OCI-LY7 (cell line): ENCODE results near the gene MAPK8IP1. TPM values are rescaled to one million over a fixed set of nuclear protein-coding genes. Genes with fewer than 3 reads are reported as not detected.

Experiments
- BruUV-seq: library from RNA; stranded (reverse); fragments of 400-500 nt; replicated peaks from 2 replicates; lab custom pipeline; 2021; lab: Mats Ljungman, UMichigan
- CTCF ChIA-PET: fragments of 300-600 bp; sonication (Branson Sonifier 250); formaldehyde crosslinking; loops from one replicate; lab custom pipeline; 2022; ENCODE audit warnings: antibody characterized with exemption; ENCODE audit not compliant: unreplicated experiment; lab: Charles Lee
- POLR2A ChIA-PET: fragments of 300-600 bp; sonication (Branson Sonifier 250); formaldehyde crosslinking; loops from one replicate; lab custom pipeline; 2022; ENCODE audit warnings: antibody characterized with exemption; lab: Charles Lee
- DNase-seq: peaks from one replicate; pipeline ENCODE4 v3.0.0-alpha.2; 2015; ENCODE audit warnings: low spot score
- H2AFZ ChIP-seq: fragments of 200-600 bp; sonication (generic), shearing (Covaris generic); 2 replicates; pipeline ENCODE4 v1.6.1; 2014; ENCODE audit warnings: mild to moderate bottlenecking, antibody characterized with exemption, low read length, moderate library complexity
- H3K27ac ChIP-seq: fragments of 200-600 bp; sonication (generic); 2 replicates; pipeline ENCODE4 v1.5.1; 2014; ENCODE audit warnings: mixed run types, low read depth, mild to moderate bottlenecking, moderate library complexity, low read length, inconsistent platforms; ENCODE audit not compliant: poor library complexity, severe bottlenecking
- H3K36me3 ChIP-seq: fragments of 200-600 bp; sonication (generic); 2 replicates; pipeline ENCODE4 v1.6.1; 2014; ENCODE audit warnings: mild to moderate bottlenecking, antibody characterized with exemption, low read length, moderate library complexity, mixed read lengths; ENCODE audit not compliant: insufficient read depth
- H3K4me1 ChIP-seq: fragments of 200-600 bp; sonication (generic); 2 replicates; pipeline ENCODE4 v1.5.1; 2014; ENCODE audit warnings: mild to moderate bottlenecking, low read length; ENCODE audit not compliant: insufficient read depth, poor library complexity, severe bottlenecking
- H3K4me2 ChIP-seq: fragments of 200-600 bp; sonication (generic); 2 replicates; pipeline ENCODE4 v1.6.1; 2014; ENCODE audit warnings: mild to moderate bottlenecking, low read length
- H3K4me3 ChIP-seq: fragments of 200-600 bp; sonication (generic); 2 replicates; pipeline ENCODE4 v1.5.1; 2014; ENCODE audit warnings: mild to moderate bottlenecking, low read depth, low read length; ENCODE audit not compliant: poor library complexity, severe bottlenecking
- H3K79me2 ChIP-seq: fragments of 200-600 bp; sonication (generic); 2 replicates; pipeline ENCODE4 v1.6.1; 2016; ENCODE audit warnings: low read depth, mild to moderate bottlenecking, low read length, moderate library complexity, mixed read lengths; ENCODE audit not compliant: insufficient read depth
- H3K9me2 ChIP-seq: fragments of 200-600 bp; sonication (generic); 2 replicates; pipeline ENCODE4 v1.6.1; 2016; ENCODE audit warnings: mild to moderate bottlenecking, low read length, mixed read lengths; ENCODE audit not compliant: insufficient read depth
- H3K9me3 ChIP-seq: fragments of 200-600 bp; sonication (generic); 2 replicates; pipeline ENCODE4 v1.6.1; 2014; ENCODE audit warnings: mild to moderate bottlenecking, mixed run types, low read length, mixed read lengths
- H4K20me1 ChIP-seq: fragments of 200-600 bp; sonication (generic); 2 replicates; pipeline ENCODE4 v1.6.1; 2014; ENCODE audit warnings: mild to moderate bottlenecking, antibody characterized with exemption, low read length, moderate library complexity, mixed read lengths; ENCODE audit not compliant: insufficient read depth
- EZH2phosphoT487 ChIP-seq: fragments of 200-600 bp; sonication (generic); IDR thresholded peaks from 2 replicates; pipeline ENCODE4 v1.6.1; 2018; ENCODE audit warnings: low read depth, borderline replicate concordance, mild to moderate bottlenecking, mixed run types, antibody characterized with exemption, low read length, moderate library complexity, mixed read lengths
- intact Hi-C: fragments of 100-400 bp; cut with micrococcal nuclease; formaldehyde crosslinking; loops from one replicate; pipeline ENCODE4 v1.10.0; 2022; ENCODE audit not compliant: unreplicated experiment
- total RNA-seq, 2 experiments: library from RNA; depleted of rRNA in 1 of 2; stranded (reverse); fragments of >200 nt in 1 of 2; shearing (Covaris generic) in 1 of 2; gene quantifications; 2 replicates each; pipeline ENCODE4 v1.2.3, GENCODE V29; 2014 to 2022
- TF ChIP-seq, protein P1 (sequence below): fragments of 200-600 bp; sonication (generic); conservative IDR thresholded peaks from 2 replicates; pipeline ENCODE4 v1.5.1; 2014; ENCODE audit warnings: mild to moderate bottlenecking, antibody characterized with exemption, low read length, moderate library complexity, mixed read lengths

MAPK8IP1 gene
- total RNA-seq, 2 experiments from 2014 or later, result 2.2 TPM

DNA sequence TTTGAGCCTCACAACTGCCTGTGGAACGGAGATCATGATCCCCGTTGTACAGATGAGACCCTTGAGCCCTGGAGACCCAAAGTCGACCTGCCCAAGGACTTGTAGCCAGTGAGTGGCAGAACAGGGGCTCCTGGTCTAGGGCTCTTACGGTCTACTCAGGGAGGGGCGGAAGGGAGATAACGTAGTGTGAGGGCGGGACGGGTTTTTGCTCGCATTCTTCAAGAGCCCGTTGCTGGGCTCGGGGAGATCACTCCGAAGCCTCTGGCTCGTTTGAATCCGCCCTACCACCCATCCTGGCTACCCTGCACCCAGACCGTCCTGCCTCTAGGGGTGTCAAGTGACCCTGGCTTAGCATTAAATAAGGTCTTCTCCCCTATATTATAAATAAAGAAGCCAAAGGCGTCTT lies 37.5 kb upstream of the MAPK8IP1 start:
- BruUV-seq, result no TSS peak
- Histone ChIP-seq H3K79me2 (peaks cover 46% of the 10 kb centered on the region), H4K20me1 (peaks cover 22% of the 10 kb centered on the region), H3K4me3 (peak overlapping the region; percentile 94), H3K9me3 (no peaks in the 10 kb centered on the region), H3K27ac (no peak overlapping the region), H2AFZ (peak overlapping the region; percentile 67), H3K4me1 (peaks cover 48% of the 10 kb centered on the region), H3K36me3 (no peaks in the 10 kb centered on the region), H3K9me2 (no peaks in the 10 kb centered on the region), H3K4me2 (peak overlapping the region; percentile 96)
- DNase-seq, result peak; percentile 69
- no peak for TF ChIP-seq EZH2phosphoT487
- TF ChIP-seq, protein P1, sequence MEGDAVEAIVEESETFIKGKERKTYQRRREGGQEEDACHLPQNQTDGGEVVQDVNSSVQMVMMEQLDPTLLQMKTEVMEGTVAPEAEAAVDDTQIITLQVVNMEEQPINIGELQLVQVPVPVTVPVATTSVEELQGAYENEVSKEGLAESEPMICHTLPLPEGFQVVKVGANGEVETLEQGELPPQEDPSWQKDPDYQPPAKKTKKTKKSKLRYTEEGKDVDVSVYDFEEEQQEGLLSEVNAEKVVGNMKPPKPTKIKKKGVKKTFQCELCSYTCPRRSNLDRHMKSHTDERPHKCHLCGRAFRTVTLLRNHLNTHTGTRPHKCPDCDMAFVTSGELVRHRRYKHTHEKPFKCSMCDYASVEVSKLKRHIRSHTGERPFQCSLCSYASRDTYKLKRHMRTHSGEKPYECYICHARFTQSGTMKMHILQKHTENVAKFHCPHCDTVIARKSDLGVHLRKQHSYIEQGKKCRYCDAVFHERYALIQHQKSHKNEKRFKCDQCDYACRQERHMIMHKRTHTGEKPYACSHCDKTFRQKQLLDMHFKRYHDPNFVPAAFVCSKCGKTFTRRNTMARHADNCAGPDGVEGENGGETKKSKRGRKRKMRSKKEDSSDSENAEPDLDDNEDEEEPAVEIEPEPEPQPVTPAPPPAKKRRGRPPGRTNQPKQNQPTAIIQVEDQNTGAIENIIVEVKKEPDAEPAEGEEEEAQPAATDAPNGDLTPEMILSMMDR, result peak; percentile 51
- ChIA-PET POLR2A (no interaction called here), CTCF (interaction anchor here (0.6 kb wide), 6 partner anchors 83 to 1692 kb away, joined by 3 to 10 read pairs (median 7); no protein-coding TSS in a partner anchor)
- intact Hi-C loops, result loop anchor here (1.0 to 5.0 kb wide), 4 partner anchors 43 to 274 kb away; partner anchors contain the start of genes PHF21A and SLC35C1

DNA sequence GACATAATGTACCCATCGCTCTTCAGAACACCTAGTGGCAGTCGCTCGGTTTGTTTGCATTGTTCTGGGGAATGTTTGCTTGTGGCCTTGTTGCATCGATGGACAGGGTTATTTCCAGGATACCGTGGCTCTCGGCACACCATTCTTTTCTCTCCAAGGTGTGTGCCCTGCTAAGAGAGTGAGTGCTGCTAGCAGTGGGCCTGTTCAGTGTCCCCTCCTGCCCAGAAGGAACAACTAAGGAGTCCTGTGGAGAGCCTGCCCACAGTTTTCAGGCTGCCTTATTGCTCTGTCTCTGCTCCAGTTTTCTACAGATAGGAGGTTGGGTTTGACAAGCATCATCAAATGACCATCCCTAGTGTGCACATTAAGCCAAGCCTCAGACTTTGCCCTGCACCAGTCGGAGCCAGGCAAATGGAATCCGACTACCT lies 36.8 kb upstream of the MAPK8IP1 start:
- BruUV-seq, result no TSS peak
- Histone ChIP-seq H3K79me2 (peaks cover 54% of the 10 kb centered on the region), H3K9me3 (no peaks in the 10 kb centered on the region), H2AFZ (no peak overlapping the region), H3K4me1 (peaks cover 48% of the 10 kb centered on the region), H3K9me2 (no peaks in the 10 kb centered on the region), H3K4me3 (peak overlapping the region; percentile 94), H3K4me2 (peak overlapping the region; percentile 96), H3K27ac (no peak overlapping the region), H3K36me3 (no peaks in the 10 kb centered on the region), H4K20me1 (peaks cover 30% of the 10 kb centered on the region)
- no peak for DNase-seq
- CTCF ChIA-PET, result interaction anchor here (0.6 kb wide), 6 partner anchors 82 to 1691 kb away, joined by 3 to 10 read pairs (median 7); no protein-coding TSS in a partner anchor
- POLR2A ChIA-PET, result no interaction called here
- no peak for TF ChIP-seq EZH2phosphoT487
- TF ChIP-seq, protein P1, result no peak
- intact Hi-C loops, result loop anchor here (1.0 to 5.0 kb wide), 3 partner anchors 76 to 274 kb away; partner anchors contain the start of gene PHF21A

- DNase-seq, result no peak
- no peak overlapping the region for H3K4me2 ChIP-seq
- no peak for TF ChIP-seq EZH2phosphoT487
- TF ChIP-seq, protein P1, result no peak
- ChIA-PET POLR2A (interaction anchor here (1.2 to 2.6 kb wide), 2 partner anchors 10 to 15 kb away, joined by 4 to 13 read pairs; no protein-coding TSS in a partner anchor), CTCF (interaction anchor here (1.0 to 1.5 kb wide), 2 partner anchors 8 to 9 kb away, joined by 3 read pairs; no protein-coding TSS in a partner anchor)
- peaks cover 69% of the 10 kb centered on the region for H3K79me2 ChIP-seq
- no peaks in the 10 kb centered on the region for H3K9me3 ChIP-seq
- intact Hi-C loops, result no loop called here
- H3K4me3 ChIP-seq, result no peak overlapping the region
- H3K4me1 ChIP-seq, result peaks cover 49% of the 10 kb centered on the region
- peaks cover 34% of the 10 kb centered on the region for H4K20me1 ChIP-seq
- H3K27ac ChIP-seq, result no peak overlapping the region
- no peaks in the 10 kb centered on the region for H3K9me2 ChIP-seq
- no peak overlapping the region for H2AFZ ChIP-seq
- no peaks in the 10 kb centered on the region for H3K36me3 ChIP-seq
- BruUV-seq, result no TSS peak
These were observed 35.0 kb upstream of the MAPK8IP1 start for GRCh38 chr11:45850446-45850845.
